Endothelial cell of umbilical vein (primary cell): ENCODE data around the gene SH2D6.

Experiments
- CTCF ChIP-seq, 2 donors: IDR thresholded peaks; 1 replicate in 1 of 2; 2 replicates in 1 of 2; pipeline ENCODE4 v1.5.1; 2011; ENCODE audit warnings: low read length in 2 of 2, mild to moderate bottlenecking in 2 of 2, moderate library complexity in 2 of 2, control low read depth in 1 of 2, inconsistent platforms in 1 of 2, low read depth in 1 of 2; ENCODE audit not compliant: insufficient read depth in 1 of 2; ENCODE audit errors: extremely low read depth in 1 of 2
- EZH2 ChIP-seq: IDR thresholded peaks from 2 replicates; pipeline ENCODE4 v1.6.1; 2012; ENCODE audit warnings: borderline replicate concordance, low read depth, mild to moderate bottlenecking, moderate library complexity, low read length, inconsistent platforms; ENCODE audit not compliant: severe bottlenecking
- MYC ChIP-seq: IDR thresholded peaks from one replicate; pipeline ENCODE4 v1.6.1; 2011; ENCODE audit warnings: mild to moderate bottlenecking, low read depth, low read length
- POLR2A ChIP-seq: IDR thresholded peaks from 2 replicates; pipeline ENCODE4 v1.6.1; 2012; ENCODE audit warnings: low read depth, mild to moderate bottlenecking, control low read depth, low read length
- POLR2AphosphoS5 ChIP-seq: IDR thresholded peaks from 2 replicates; pipeline ENCODE4 v1.6.1; 2012; ENCODE audit warnings: low read depth, mild to moderate bottlenecking, control low read depth, low read length, moderate library complexity; ENCODE audit not compliant: insufficient read depth

- TF ChIP-seq CTCF (IDR thresholded peaks at IDR 0.05; ENCODE audit: extremely low read depth in 1 of 2, insufficient read depth in 1 of 2, low read depth in 1 of 2, low read length in 2 of 2) (no peak), MYC (no peak), POLR2A (no peak), EZH2 (no peak), POLR2AphosphoS5 (no peak)
Measured at GRCh38 chr2:85434696-85435095, 16.2 kb downstream of the SH2D6 start.
